Ishikawa (cell line): ENCODE results near the gene MRPS22.
A peak's percentile ranks its signal among the peaks of the same experiment; 100 is the strongest.

Source experiments
- CEBPB ChIP-seq: IDR thresholded peaks from 2 replicates; pipeline ENCODE4 v1.6.1; 2012
- CREB1 ChIP-seq: IDR thresholded peaks from 2 replicates; pipeline ENCODE4 v1.6.1; 2012; ENCODE audit warnings: low read depth
- EGR1 ChIP-seq: IDR thresholded peaks from 2 replicates; pipeline ENCODE4 v1.6.1; 2012
- EP300 ChIP-seq: IDR thresholded peaks from 2 replicates; pipeline ENCODE4 v1.6.1; 2012; ENCODE audit warnings: borderline replicate concordance
- FOXM1 ChIP-seq: IDR thresholded peaks from 2 replicates; pipeline ENCODE4 v1.6.1; 2012; ENCODE audit warnings: low read depth, borderline replicate concordance
- NFIC ChIP-seq: IDR thresholded peaks from 2 replicates; pipeline ENCODE4 v1.6.1; 2012
- RAD21 ChIP-seq: IDR thresholded peaks from 2 replicates; pipeline ENCODE4 v1.6.1; 2012; ENCODE audit warnings: low read depth
- TAF1 ChIP-seq: IDR thresholded peaks from 2 replicates; pipeline ENCODE4 v1.6.1; 2012; ENCODE audit warnings: low read depth, mild to moderate bottlenecking
- TCF12 ChIP-seq: IDR thresholded peaks from 2 replicates; pipeline ENCODE4 v1.6.1; 2012; ENCODE audit warnings: low read depth
- TEAD4 ChIP-seq: IDR thresholded peaks from 2 replicates; pipeline ENCODE4 v1.6.1; 2012
- YY1 ChIP-seq: IDR thresholded peaks from 2 replicates; pipeline ENCODE4 v1.6.1; 2012; ENCODE audit warnings: low read depth
- ZBTB7A ChIP-seq: IDR thresholded peaks from 2 replicates; pipeline ENCODE4 v1.6.1; 2012; ENCODE audit warnings: low read depth
- TF ChIP-seq, protein P1 (sequence below): IDR thresholded peaks from 2 replicates; pipeline ENCODE4 v1.6.1; 2012; ENCODE audit warnings: low read depth, mild to moderate bottlenecking
- TF ChIP-seq, protein P2 (sequence below): IDR thresholded peaks from 2 replicates; pipeline ENCODE4 v1.6.1; 2012
- TF ChIP-seq, protein P3 (sequence below): IDR thresholded peaks from 2 replicates; pipeline ENCODE4 v1.6.1; 2012

MRPS22 gene

DNA sequence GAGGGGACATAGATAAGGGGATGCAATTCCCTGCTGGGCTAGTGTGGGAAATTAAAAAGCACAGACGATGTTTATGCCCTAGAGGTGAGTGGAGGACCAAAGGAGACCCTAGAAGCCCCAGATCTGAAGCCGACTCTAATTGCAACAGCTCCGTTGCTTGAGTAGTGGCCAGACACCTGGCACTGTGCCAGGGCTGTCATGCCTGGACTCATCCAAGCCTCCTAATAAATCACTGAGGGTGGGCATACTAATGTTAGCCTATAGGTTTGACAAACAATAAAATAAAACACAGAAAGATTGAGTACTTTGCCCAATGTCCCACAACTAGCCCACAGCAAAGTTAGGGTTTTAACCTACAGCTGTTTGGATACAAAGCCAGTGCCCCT lies 25.4 kb upstream of the MRPS22 start:
- TF ChIP-seq RAD21, result no peak
- TF ChIP-seq, protein P1, sequence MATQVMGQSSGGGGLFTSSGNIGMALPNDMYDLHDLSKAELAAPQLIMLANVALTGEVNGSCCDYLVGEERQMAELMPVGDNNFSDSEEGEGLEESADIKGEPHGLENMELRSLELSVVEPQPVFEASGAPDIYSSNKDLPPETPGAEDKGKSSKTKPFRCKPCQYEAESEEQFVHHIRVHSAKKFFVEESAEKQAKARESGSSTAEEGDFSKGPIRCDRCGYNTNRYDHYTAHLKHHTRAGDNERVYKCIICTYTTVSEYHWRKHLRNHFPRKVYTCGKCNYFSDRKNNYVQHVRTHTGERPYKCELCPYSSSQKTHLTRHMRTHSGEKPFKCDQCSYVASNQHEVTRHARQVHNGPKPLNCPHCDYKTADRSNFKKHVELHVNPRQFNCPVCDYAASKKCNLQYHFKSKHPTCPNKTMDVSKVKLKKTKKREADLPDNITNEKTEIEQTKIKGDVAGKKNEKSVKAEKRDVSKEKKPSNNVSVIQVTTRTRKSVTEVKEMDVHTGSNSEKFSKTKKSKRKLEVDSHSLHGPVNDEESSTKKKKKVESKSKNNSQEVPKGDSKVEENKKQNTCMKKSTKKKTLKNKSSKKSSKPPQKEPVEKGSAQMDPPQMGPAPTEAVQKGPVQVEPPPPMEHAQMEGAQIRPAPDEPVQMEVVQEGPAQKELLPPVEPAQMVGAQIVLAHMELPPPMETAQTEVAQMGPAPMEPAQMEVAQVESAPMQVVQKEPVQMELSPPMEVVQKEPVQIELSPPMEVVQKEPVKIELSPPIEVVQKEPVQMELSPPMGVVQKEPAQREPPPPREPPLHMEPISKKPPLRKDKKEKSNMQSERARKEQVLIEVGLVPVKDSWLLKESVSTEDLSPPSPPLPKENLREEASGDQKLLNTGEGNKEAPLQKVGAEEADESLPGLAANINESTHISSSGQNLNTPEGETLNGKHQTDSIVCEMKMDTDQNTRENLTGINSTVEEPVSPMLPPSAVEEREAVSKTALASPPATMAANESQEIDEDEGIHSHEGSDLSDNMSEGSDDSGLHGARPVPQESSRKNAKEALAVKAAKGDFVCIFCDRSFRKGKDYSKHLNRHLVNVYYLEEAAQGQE, result no peak
- peak; percentile 53; the same call in 1 of the 2 replicates for TF ChIP-seq NFIC

DNA sequence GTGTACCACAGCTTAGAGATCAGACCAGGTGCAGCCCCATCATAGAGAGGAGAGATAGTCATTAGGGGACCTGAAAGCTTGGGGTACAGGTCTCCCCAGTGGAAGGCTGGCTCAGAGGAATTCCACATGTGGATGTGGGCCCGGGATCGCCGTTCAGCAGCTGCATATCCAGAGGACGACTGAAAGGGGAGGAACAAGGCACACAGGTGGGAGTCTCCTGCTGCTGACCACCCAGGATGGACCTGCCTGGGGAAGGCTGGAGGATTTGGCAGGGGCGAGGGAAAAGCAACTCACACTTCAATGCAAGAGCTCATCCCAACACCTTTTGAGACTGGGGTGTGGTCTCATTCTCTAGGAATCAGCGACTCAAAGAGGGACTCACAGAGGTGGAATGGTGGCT lies 25.0 kb upstream of the MRPS22 start:
- no peak for TF ChIP-seq NFIC

DNA sequence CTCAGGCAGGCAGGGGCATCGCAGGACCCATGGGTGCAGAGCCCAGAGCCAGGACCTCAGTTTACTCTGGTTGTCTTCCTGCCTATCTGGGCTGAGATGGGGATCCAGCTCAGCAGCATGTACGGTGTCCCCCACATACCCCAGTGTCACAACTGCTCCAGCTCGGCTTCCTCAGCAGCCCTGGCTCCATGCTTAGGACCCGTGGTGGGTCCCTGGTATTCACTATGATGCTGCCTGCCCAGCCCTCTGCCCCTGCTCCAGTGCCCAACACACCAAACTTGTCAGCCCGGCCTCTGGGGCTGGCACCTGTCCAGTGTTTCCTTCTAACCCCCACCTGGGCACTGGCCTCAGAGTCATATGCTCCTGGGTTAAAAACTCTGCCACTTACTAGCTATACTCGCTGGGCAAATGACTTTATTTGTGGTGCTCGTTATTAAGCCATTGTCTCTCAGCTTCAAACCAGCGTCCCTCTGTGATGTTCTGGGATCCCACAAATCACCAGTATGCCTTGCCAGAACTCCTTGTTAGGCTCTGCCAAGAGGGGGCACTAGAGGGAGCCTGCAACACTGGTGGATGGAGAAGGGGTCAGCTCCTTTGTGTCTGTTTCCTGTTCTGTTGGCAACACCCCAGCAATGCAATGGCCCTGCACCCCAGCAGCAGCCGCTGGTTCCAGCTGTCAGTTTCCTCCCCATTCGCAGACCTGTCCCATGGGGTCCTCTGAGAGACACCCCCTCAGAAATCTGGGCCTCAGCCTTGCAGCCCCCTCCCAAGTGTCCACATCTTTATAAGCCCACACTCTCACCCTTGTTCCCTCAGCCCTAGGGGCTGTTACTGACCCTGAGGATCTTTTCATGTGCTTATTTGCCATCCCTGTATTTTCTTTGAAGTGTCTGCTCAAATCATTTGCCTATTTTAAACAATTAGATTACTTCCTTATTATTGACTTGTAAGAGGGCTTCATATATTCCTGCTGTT lies 24.1 kb upstream of the MRPS22 start:
- TF ChIP-seq EGR1 (no peak), RAD21 (peak; percentile 1; the same call in 1 of the 2 replicates)

DNA sequence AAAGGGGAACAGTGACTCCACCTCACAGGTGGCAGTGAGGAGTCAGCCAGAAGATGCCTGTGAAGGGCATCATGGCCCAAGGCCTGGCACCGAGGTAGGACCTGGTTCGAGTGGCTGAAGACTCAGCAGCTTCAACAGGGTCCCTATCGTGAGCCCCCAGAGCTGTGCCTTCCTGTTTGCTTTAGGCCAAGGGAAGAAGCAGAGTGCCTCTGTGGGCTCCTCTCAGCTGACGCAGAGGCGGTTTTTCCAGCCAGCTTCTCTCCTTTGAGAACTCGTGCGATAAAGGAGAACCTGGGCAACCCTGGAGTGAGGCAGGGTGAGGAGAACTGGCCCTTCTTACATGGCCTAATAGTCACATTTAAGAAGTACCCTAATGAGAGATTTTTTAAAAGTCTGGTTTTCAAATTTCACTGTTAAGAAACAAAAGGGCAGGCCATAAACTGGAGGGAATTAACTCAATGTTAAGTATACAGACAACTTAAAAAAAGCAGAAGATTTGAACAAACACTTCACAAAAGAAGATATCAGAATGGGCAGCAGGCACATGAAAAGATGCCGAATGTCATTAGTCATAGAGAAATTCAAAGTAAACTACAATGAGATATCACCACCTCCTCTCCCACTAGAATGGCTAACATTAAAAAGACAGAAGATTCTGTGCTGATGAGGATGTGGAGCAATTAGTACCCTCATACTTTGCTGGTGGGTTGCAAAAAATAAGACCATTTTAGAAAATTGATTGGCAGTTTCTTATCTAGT lies 23.1 kb upstream of the MRPS22 start:
- no peak for TF ChIP-seq EGR1
- no peak for TF ChIP-seq NFIC
- TF ChIP-seq, protein P2, sequence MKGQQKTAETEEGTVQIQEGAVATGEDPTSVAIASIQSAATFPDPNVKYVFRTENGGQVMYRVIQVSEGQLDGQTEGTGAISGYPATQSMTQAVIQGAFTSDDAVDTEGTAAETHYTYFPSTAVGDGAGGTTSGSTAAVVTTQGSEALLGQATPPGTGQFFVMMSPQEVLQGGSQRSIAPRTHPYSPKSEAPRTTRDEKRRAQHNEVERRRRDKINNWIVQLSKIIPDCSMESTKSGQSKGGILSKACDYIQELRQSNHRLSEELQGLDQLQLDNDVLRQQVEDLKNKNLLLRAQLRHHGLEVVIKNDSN, result no peak

DNA sequence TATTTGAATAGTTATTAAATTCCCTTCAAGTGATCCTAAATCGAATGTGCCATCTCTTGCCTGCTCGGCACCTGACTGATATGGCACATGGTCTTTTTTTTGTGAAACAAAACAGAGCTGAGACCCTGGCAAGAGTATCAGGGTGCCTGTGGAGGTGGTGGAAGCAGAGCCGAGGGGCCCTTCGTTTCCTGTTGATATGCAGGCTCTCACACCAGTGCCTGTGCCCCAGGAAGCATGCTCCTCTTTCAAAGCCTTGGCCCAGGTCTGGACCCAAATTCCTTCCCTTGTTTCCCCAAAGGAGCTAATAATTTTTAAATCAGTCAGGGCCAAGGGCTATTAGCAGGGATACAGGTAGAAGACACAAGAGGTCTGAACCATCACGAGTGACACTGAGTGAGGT lies 21.5 kb upstream of the MRPS22 start:
- TF ChIP-seq ZBTB7A, result no peak
- no peak for TF ChIP-seq EP300
- no peak for TF ChIP-seq EGR1
- TF ChIP-seq TCF12, result no peak
- no peak for TF ChIP-seq CREB1
- TF ChIP-seq, protein P1, result no peak
- TF ChIP-seq, protein P3, sequence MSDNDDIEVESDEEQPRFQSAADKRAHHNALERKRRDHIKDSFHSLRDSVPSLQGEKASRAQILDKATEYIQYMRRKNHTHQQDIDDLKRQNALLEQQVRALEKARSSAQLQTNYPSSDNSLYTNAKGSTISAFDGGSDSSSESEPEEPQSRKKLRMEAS, result no peak
- no peak for TF ChIP-seq FOXM1
- TF ChIP-seq TAF1, result no peak
- TF ChIP-seq TEAD4, result no peak
- no peak for TF ChIP-seq YY1
- TF ChIP-seq, protein P2, result no peak
- no peak for TF ChIP-seq CEBPB
- TF ChIP-seq NFIC, result no peak
- no peak for TF ChIP-seq RAD21

DNA sequence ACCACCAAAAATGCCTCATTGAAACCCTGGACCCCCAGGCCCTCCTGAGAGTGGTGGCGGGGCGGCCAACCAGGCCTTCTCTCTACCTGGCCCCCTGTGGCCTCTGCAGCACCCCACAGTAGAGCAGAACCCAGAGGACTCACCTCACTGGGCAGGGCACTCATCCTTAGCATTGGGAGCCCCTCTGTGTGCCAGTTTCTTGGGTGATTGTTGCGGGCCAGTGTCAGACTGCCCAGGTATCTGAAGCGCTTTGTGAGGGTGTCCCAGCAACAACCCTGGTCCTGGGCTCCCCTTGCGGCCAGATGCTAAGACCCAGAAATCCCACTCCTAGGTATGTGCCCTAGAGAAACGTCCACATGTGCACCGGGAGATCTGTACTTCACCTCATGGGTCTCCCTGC lies 20.7 kb upstream of the MRPS22 start:
- TF ChIP-seq CEBPB, result no peak
- no peak for TF ChIP-seq EP300
- TF ChIP-seq, protein P1, result no peak
- no peak for TF ChIP-seq TAF1
- TF ChIP-seq TEAD4, result no peak
- TF ChIP-seq EGR1, result no peak
- no peak for TF ChIP-seq CREB1
- TF ChIP-seq ZBTB7A, result no peak
- TF ChIP-seq, protein P2, result no peak
- no peak for TF ChIP-seq RAD21
- TF ChIP-seq, protein P3, result no peak
- TF ChIP-seq YY1, result no peak
- no peak for TF ChIP-seq TCF12
- TF ChIP-seq NFIC, result no peak
- TF ChIP-seq FOXM1, result no peak
